CD14-positive monocyte (primary cell): ENCODE data around the gene ABCC9. TPM values are rescaled to one million over a fixed set of nuclear protein-coding genes. Genes with fewer than 3 reads are reported as not detected.

ENCODE experiments used
- DNase-seq, 3 donors: peaks; one replicate each; pipeline ENCODE4 v3.0.0-alpha.2; 2011 to 2022
- H2AFZ ChIP-seq: 2 replicates; pipeline ENCODE4 v1.6.0; 2012; ENCODE audit warnings: mild to moderate bottlenecking, low read depth, low read length, inconsistent platforms; ENCODE audit not compliant: insufficient read depth, poor library complexity, severe bottlenecking
- H3K27ac ChIP-seq, 2 donors: 1 replicate in 1 of 2; 2 replicates in 1 of 2; pipeline ENCODE4 v1.5.1; 2012 to 2013; ENCODE audit warnings: low read length in 2 of 2, control low read depth in 1 of 2, inconsistent platforms in 1 of 2, low read depth in 1 of 2, mild to moderate bottlenecking in 1 of 2
- H3K27me3 ChIP-seq, 2 donors: one replicate each; pipeline versions ENCODE4 v1.6.0 to v1.6.1; 2011 to 2013; ENCODE audit warnings: low read length in 2 of 2; ENCODE audit not compliant: control insufficient read depth in 2 of 2, insufficient read depth in 2 of 2
- H3K36me3 ChIP-seq, 2 donors: replicated peaks in 1 of 2; 1 replicate in 1 of 2; 2 replicates in 1 of 2; pipeline versions ENCODE4 v1.5.1 to v1.6.1; 2012 to 2013; ENCODE audit warnings: low read length in 2 of 2, control low read depth in 1 of 2, inconsistent platforms in 1 of 2, mild to moderate bottlenecking in 1 of 2; ENCODE audit not compliant: insufficient read depth in 2 of 2, control insufficient read depth in 1 of 2
- H3K4me1 ChIP-seq, 2 donors: 1 replicate in 1 of 2; 2 replicates in 1 of 2; pipeline versions ENCODE4 v1.5.1 to v1.6.1; 2012 to 2013; ENCODE audit warnings: low read length in 2 of 2, control low read depth in 1 of 2, inconsistent platforms in 1 of 2, mild to moderate bottlenecking in 1 of 2, moderate library complexity in 1 of 2; ENCODE audit not compliant: insufficient read depth in 2 of 2, control insufficient read depth in 1 of 2
- H3K4me2 ChIP-seq: replicated peaks from 2 replicates; pipeline ENCODE3; 2012; ENCODE audit warnings: low read length, moderate library complexity, mild to moderate bottlenecking; ENCODE audit not compliant: poor library complexity, severe bottlenecking; ENCODE audit errors: extremely low read depth
- H3K4me3 ChIP-seq, 3 experiments: fragments of 200-600 bp in 1 of 3; sonication (generic) in 1 of 3; replicated peaks in 1 of 3; 1 replicate in 2 of 3; 2 replicates in 1 of 3; pipeline ENCODE4 v1.5.1; 2011 to 2013; ENCODE audit warnings: low read length in 3 of 3, mild to moderate bottlenecking in 3 of 3, control low read depth in 2 of 3, low read depth in 2 of 3, inconsistent platforms in 1 of 3, moderate library complexity in 1 of 3
- H3K79me2 ChIP-seq: 2 replicates; pipeline ENCODE4 v1.6.0; 2012; ENCODE audit warnings: mild to moderate bottlenecking, control low read depth, inconsistent platforms, low read length, moderate library complexity; ENCODE audit not compliant: insufficient read depth
- H3K9ac ChIP-seq: 2 replicates; pipeline ENCODE4 v1.6.0; 2017; ENCODE audit warnings: low read length, mild to moderate bottlenecking; ENCODE audit not compliant: insufficient read depth, poor library complexity, severe bottlenecking
- H3K9me3 ChIP-seq, 2 donors: replicated peaks in 1 of 2; 1 replicate in 1 of 2; 2 replicates in 1 of 2; pipeline versions ENCODE4 v1.5.1 to v1.6.1; 2012 to 2013; ENCODE audit warnings: low read length in 2 of 2, control low read depth in 1 of 2; ENCODE audit not compliant: control insufficient read depth in 1 of 2, insufficient read depth in 1 of 2
- H4K20me1 ChIP-seq: 2 replicates; pipeline ENCODE4 v1.6.0; 2012; ENCODE audit warnings: mild to moderate bottlenecking, low read length, control low read depth, moderate library complexity; ENCODE audit not compliant: insufficient read depth
- H3K27ac Mint-ChIP-seq, 7 donors: one replicate each; pipeline ENCODE4 v1.8.0; 2020; ENCODE audit warnings: mild to moderate bottlenecking in 7 of 7, mixed read lengths in 7 of 7, moderate library complexity in 6 of 7, inconsistent platforms in 2 of 7
- H3K27me3 Mint-ChIP-seq, 3 donors: one replicate each; pipeline ENCODE4 v1.8.0; 2021 to 2022; ENCODE audit warnings: low read depth in 3 of 3, mild to moderate bottlenecking in 3 of 3, mixed read lengths in 3 of 3, moderate library complexity in 3 of 3, inconsistent platforms in 1 of 3
- H3K36me3 Mint-ChIP-seq, 2 donors: one replicate each; pipeline ENCODE4 v1.8.0; 2020; ENCODE audit warnings: mixed read lengths in 2 of 2, inconsistent platforms in 1 of 2, mild to moderate bottlenecking in 1 of 2
- H3K4me1 Mint-ChIP-seq: one replicate; pipeline ENCODE4 v1.8.0; 2020; ENCODE audit warnings: mild to moderate bottlenecking, mixed read lengths
- H3K4me3 Mint-ChIP-seq, 2 donors: one replicate each; pipeline ENCODE4 v1.8.0; 2020; ENCODE audit warnings: mild to moderate bottlenecking in 2 of 2, mixed read lengths in 2 of 2, moderate library complexity in 1 of 2
- H3K9me3 Mint-ChIP-seq, 7 donors: one replicate each; pipeline ENCODE4 v1.8.0; 2020 to 2022; ENCODE audit warnings: mixed read lengths in 7 of 7, mild to moderate bottlenecking in 6 of 7, moderate library complexity in 6 of 7, inconsistent platforms in 2 of 7
- WGBS: methylation state at CpG from one replicate; pipeline ENCODE4 v1.1.5; 2013; ENCODE audit warnings: missing lambda C conversion rate; ENCODE audit not compliant: insufficient coverage; 5-methylcytosine and 5-hydroxymethylcytosine counted together
- intact Hi-C, 2 donors: fragments of 100-400 bp; cut with micrococcal nuclease; formaldehyde crosslinking; loops; one replicate each; pipeline versions ENCODE4 v1.15.0 to v1.15.1; 2023
- polyA plus RNA-seq, 3 donors: library from polyadenylated mRNA; depleted of rRNA in 1 of 3; unstranded in 2 of 3; stranded (reverse) in 1 of 3; fragments of 300-500 nt in 2 of 3; fragments of >200 nt in 1 of 3; fragmentation: Illumina TruSeq in 2 of 3; gene quantifications; 1 replicate in 2 of 3; 2 replicates in 1 of 3; pipeline ENCODE4 v1.2.3, GENCODE V29; 2012 to 2021
- TF ChIP-seq, protein P1 (sequence below): fragments of 200-600 bp; IDR thresholded peaks from one replicate; pipeline ENCODE4 v1.8.0; 2022; ENCODE audit warnings: antibody characterized with exemption, mild to moderate bottlenecking

The ABCC9 gene
- polyA plus RNA-seq, 3 donors: not detected

- 100% methylated on average over 1 of the region's 2 CpGs for WGBS
- H3K36me3 ChIP-seq: no peaks in the 10 kb centered on the region
- no peaks in the 10 kb centered on the region for H3K4me1 ChIP-seq
- H3K4me1 Mint-ChIP-seq: no peaks in the 10 kb centered on the region
- H2AFZ ChIP-seq: no peak overlapping the region
- H3K36me3 Mint-ChIP-seq: no peaks in the 10 kb centered on the region
- no peak overlapping the region for H3K27ac Mint-ChIP-seq
- H3K27ac ChIP-seq: no peak overlapping the region
- H3K4me3 ChIP-seq: no peak overlapping the region
- intact Hi-C loops: no loop called here
- H3K27me3 Mint-ChIP-seq: peaks cover 0 to 1% (median 0%) of the 10 kb centered on the region in 3 donors
- H3K4me3 Mint-ChIP-seq: no peak overlapping the region
- TF ChIP-seq, protein P1, sequence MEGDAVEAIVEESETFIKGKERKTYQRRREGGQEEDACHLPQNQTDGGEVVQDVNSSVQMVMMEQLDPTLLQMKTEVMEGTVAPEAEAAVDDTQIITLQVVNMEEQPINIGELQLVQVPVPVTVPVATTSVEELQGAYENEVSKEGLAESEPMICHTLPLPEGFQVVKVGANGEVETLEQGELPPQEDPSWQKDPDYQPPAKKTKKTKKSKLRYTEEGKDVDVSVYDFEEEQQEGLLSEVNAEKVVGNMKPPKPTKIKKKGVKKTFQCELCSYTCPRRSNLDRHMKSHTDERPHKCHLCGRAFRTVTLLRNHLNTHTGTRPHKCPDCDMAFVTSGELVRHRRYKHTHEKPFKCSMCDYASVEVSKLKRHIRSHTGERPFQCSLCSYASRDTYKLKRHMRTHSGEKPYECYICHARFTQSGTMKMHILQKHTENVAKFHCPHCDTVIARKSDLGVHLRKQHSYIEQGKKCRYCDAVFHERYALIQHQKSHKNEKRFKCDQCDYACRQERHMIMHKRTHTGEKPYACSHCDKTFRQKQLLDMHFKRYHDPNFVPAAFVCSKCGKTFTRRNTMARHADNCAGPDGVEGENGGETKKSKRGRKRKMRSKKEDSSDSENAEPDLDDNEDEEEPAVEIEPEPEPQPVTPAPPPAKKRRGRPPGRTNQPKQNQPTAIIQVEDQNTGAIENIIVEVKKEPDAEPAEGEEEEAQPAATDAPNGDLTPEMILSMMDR: no peak
- DNase-seq: no peak
- no peak overlapping the region for H3K4me2 ChIP-seq
- no peaks in the 10 kb centered on the region for H4K20me1 ChIP-seq
- peaks cover 0 to 5% (median 2%) of the 10 kb centered on the region in 7 donors for H3K9me3 Mint-ChIP-seq
- no peaks in the 10 kb centered on the region for H3K27me3 ChIP-seq
- no peak overlapping the region for H3K9ac ChIP-seq
- H3K9me3 ChIP-seq: no peaks in the 10 kb centered on the region
- H3K79me2 ChIP-seq: no peaks in the 10 kb centered on the region
Observed at GRCh38 chr12:21891751-21892217, 49.4 kb downstream of the ABCC9 start.

DNA sequence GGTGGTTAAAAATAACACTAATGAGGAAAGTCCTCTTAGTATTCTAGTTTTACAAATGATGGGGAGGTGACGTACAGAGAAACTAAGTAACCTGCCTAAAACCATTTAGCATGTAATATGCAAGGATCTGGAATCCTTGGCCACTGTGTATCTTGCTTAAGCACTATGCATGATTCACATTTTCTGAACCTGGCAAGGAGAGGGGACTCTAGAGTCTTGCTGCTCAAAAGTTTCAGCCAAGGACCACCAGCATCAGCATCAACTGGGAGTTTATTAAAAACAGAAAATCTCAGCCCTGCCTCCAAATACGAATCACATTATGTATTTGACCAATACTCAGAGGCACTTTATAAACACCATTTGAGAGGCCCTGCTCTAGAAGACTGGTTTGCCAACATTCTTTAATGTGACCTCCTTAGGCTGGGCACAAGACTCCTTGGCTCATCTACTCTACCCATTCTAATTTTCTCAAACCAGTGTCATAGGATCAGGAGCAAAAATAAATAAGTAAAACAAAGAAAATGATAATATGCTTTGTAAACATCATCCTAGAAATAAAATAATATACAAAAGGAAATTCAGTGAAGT is 52.9 kb downstream of the ABCC9 start:
- TF ChIP-seq, protein P1: no peak
- Histone ChIP-seq H4K20me1 (no peaks in the 10 kb centered on the region), H3K79me2 (no peaks in the 10 kb centered on the region), H3K4me3 (no peak overlapping the region), H3K9me3 (no peaks in the 10 kb centered on the region), H3K27ac (no peak overlapping the region), H3K36me3 (no peaks in the 10 kb centered on the region), H3K27me3 (no peaks in the 10 kb centered on the region), H3K9ac (no peak overlapping the region), H3K4me2 (no peak overlapping the region), H3K4me1 (no peaks in the 10 kb centered on the region), H2AFZ (no peak overlapping the region)
- Mint-ChIP-seq H3K36me3 (no peaks in the 10 kb centered on the region), H3K27ac (no peak overlapping the region), H3K9me3 (peaks cover 0 to 8% (median 2%) of the 10 kb centered on the region in 7 donors), H3K4me3 (no peak overlapping the region), H3K27me3 (peaks cover 0 to 1% (median 0%) of the 10 kb centered on the region in 3 donors), H3K4me1 (no peaks in the 10 kb centered on the region)
- 80% methylated on average over 1 of the region's 2 CpGs for WGBS
- no peak for DNase-seq
- intact Hi-C loops: no loop called here
